Activated CD8-positive, alpha-beta T cell treated with anti-CD3 and anti-CD28 coated beads for 36 hours (primary cell): ENCODE results near the gene MMAB. TPM values are rescaled to one million over a fixed set of nuclear protein-coding genes. Genes with fewer than 3 reads are reported as not detected.
A peak's percentile ranks its signal among the peaks of the same experiment; 100 is the strongest.

Experiments used
- ATAC-seq: fragments of 200-7000 bp; cut with Tn5 transposase; one replicate; pipeline ENCODE4 v1.10.0; 2021; ENCODE audit warnings: mild to moderate bottlenecking, moderate library complexity
- CTCF ChIA-PET: fragments of 350-600 bp; sonication (Branson Sonifier 250); formaldehyde crosslinking; loops from one replicate; lab custom pipeline; 2021; ENCODE audit warnings: antibody characterized with exemption; lab: Charles Lee
- POLR2A ChIA-PET: fragments of 350-600 bp; sonication (Branson Sonifier 250); formaldehyde crosslinking; loops from one replicate; lab custom pipeline; 2021; ENCODE audit warnings: antibody characterized with exemption; lab: Charles Lee
- DNase-seq: peaks from one replicate; pipeline ENCODE4 v3.0.0-alpha.2; 2020
- H3K27ac Mint-ChIP-seq: one replicate; pipeline ENCODE4 v1.8.0; 2021; ENCODE audit warnings: mild to moderate bottlenecking, mixed read lengths
- H3K27me3 Mint-ChIP-seq: one replicate; pipeline ENCODE4 v1.8.0; 2021; ENCODE audit warnings: mixed read lengths
- H3K36me3 Mint-ChIP-seq: one replicate; pipeline ENCODE4 v1.8.0; 2021; ENCODE audit warnings: low read depth, mixed read lengths
- H3K4me1 Mint-ChIP-seq: one replicate; pipeline ENCODE4 v1.8.0; 2021; ENCODE audit warnings: low read depth, mixed read lengths
- H3K4me3 Mint-ChIP-seq: one replicate; pipeline ENCODE4 v1.8.0; 2021; ENCODE audit warnings: mild to moderate bottlenecking, moderate library complexity, mixed read lengths
- H3K9me3 Mint-ChIP-seq: one replicate; pipeline ENCODE4 v1.8.0; 2021; ENCODE audit warnings: mixed read lengths
- CTCF ChIP-seq: fragments of 200-600 bp; IDR thresholded peaks from one replicate; pipeline ENCODE4 v1.8.0; 2022; ENCODE audit warnings: antibody characterized with exemption, mild to moderate bottlenecking
- intact Hi-C: fragments of 100-400 bp; cut with micrococcal nuclease; formaldehyde crosslinking; loops from one replicate; pipeline ENCODE4 v1.10.0; 2022
- total RNA-seq, 2 experiments: library from RNA; stranded (reverse); gene quantifications; one replicate each; pipeline ENCODE4 v1.2.3, GENCODE V29; 2021

Gene MMAB
- total RNA-seq, 2 experiments from 2014 or later, result 60.5 to 60.9 TPM

DNA sequence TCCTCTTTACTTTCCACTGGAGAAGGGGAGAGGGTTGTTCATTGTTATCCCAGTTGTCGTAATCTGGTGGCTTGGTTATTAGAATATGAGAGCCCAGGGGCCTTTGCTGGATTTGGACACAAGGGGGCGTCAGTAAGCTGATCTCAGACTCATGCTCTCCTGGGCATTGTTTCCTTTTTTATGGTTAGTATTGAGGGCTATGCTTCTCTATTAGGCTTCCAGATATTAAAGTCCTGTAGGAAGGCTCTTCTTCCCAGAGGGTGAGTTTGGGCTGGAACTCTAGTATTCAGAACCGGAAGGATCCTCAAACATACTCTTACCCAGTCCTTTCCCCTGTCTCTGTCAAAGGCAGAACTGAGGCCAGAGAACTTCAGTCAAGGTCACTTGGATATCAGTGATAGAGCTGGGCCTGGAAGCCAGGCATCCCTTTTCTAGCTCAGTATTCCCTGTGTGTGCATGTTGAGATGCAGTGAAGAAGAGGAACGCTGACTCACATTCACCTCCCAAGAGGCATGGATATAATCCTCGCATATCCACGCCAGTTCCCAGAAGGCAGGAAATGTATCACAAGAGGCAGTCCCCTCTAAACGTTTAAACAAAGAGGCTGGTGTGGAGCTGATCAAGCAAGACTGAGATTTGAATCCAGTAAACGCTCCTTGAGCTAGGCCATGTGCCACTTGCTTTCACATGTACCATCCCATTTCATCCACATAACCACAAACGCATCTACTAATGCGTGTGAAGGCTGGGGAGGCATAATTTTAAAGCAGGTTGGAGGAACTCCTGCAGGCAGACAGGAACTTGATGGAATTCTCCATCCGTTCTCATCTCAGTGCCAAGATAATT lies 54.3 kb downstream of the MMAB start:
- no peak overlapping the region for H3K27ac Mint-ChIP-seq
- peak; percentile 73 for TF ChIP-seq CTCF
- H3K4me3 Mint-ChIP-seq, result no peak overlapping the region
- DNase-seq, result peak; percentile 78
- intact Hi-C loops, result loop anchor here (5.0 kb wide), 1 partner anchor 258 kb away; no protein-coding TSS in a partner anchor
- no peaks in the 10 kb centered on the region for H3K27me3 Mint-ChIP-seq
- peak; percentile 76 for ATAC-seq
- no peaks in the 10 kb centered on the region for H3K4me1 Mint-ChIP-seq
- ChIA-PET POLR2A (interaction anchor here (1.0 kb wide), 1 partner anchor 13 kb away, joined by 4 read pairs; no protein-coding TSS in a partner anchor), CTCF (interaction anchor here (0.6 to 6.7 kb wide), 22 partner anchors 9 to 579 kb away, joined by 3 to 53 read pairs (median 4); partner anchors contain the start of gene MVK)
- peaks cover 22% of the 10 kb centered on the region for H3K36me3 Mint-ChIP-seq
- no peaks in the 10 kb centered on the region for H3K9me3 Mint-ChIP-seq

DNA sequence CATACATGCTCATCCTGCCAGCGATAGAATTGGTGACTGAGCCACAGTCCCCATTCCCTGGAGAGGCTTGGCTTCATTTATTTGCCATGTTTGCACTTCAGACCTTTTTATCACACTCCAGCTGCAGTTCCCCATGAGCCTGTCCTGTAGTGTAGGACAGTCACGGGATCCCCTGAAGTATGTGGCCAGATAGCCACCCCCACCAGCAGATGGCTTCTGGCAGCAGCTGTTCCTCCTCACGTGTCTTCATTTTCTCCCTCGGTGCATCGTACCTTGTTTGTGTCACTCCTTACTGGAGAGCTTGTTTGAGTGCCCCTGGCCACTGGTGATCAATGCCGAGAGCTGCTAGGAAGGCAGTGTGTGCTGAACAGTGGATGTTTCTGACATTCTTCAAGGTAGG lies 55.7 kb downstream of the MMAB start:
- CTCF ChIA-PET, result interaction anchor here (0.7 to 6.7 kb wide), 7 partner anchors 11 to 328 kb away, joined by 3 to 53 read pairs (median 4); no protein-coding TSS in a partner anchor
- no peak for TF ChIP-seq CTCF
- DNase-seq (no peak), ATAC-seq (no peak)
- intact Hi-C loops, result loop anchor here (5.0 kb wide), 1 partner anchor 260 kb away; no protein-coding TSS in a partner anchor
- peaks cover 19% of the 10 kb centered on the region for H3K36me3 Mint-ChIP-seq
- H3K27ac Mint-ChIP-seq, result no peak overlapping the region
- no peaks in the 10 kb centered on the region for H3K4me1 Mint-ChIP-seq
- POLR2A ChIA-PET, result no interaction called here
- H3K27me3 Mint-ChIP-seq, result no peaks in the 10 kb centered on the region
- no peaks in the 10 kb centered on the region for H3K9me3 Mint-ChIP-seq
- H3K4me3 Mint-ChIP-seq, result no peak overlapping the region

DNA sequence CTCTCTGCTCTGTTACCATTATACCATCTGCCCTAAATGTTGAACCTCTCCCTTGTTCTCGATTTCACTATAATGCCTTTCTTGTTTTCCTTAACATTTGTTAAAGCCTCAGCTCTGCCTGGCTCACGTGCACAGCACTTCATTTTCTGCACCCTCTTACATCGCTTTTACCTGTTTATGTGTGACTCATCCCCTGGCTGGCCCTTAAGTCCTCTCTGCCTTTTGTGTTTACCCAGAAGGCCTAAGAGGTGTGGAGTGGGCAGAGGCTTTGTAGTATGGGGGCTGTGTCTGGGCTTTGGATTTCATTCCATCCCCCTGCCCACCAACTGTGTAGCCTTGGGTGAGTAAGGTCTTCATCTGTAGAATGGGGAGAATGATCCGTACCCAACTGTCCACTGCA lies 59.3 kb downstream of the MMAB start:
- no peaks in the 10 kb centered on the region for H3K4me1 Mint-ChIP-seq
- POLR2A ChIA-PET, result no interaction called here
- H3K36me3 Mint-ChIP-seq, result peaks cover 20% of the 10 kb centered on the region
- intact Hi-C loops, result no loop called here
- no peak for TF ChIP-seq CTCF
- H3K27me3 Mint-ChIP-seq, result no peaks in the 10 kb centered on the region
- no peak overlapping the region for H3K4me3 Mint-ChIP-seq
- no peaks in the 10 kb centered on the region for H3K9me3 Mint-ChIP-seq
- H3K27ac Mint-ChIP-seq, result no peak overlapping the region
- ATAC-seq, result no peak
- CTCF ChIA-PET, result interaction anchor here (0.7 kb wide), 1 partner anchor 83 kb away, joined by 4 read pairs; no protein-coding TSS in a partner anchor
- DNase-seq, result no peak

DNA sequence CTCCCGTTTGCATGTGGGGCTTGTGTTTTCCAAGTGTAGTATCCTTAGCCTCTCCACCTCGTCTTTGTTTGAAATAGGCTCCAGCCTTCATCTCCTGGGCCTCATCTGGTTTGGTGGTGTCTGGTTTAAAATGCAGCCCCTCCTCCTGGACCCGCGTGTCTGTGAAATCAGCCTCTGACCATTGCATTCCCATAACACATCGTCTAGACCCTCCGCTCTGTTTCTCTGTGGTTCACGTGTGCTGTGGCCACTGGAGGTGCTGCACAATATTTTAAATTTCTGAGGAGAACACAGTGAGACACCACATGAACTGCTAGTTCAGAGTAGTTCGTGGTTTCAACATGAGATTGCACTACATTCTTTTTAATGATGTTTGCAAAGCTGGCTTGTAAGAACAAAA lies 60.3 kb downstream of the MMAB start:
- Mint-ChIP-seq H3K4me3 (no peak overlapping the region), H3K9me3 (no peaks in the 10 kb centered on the region), H3K4me1 (no peaks in the 10 kb centered on the region), H3K27me3 (no peaks in the 10 kb centered on the region), H3K27ac (no peak overlapping the region), H3K36me3 (peaks cover 20% of the 10 kb centered on the region)
- POLR2A ChIA-PET, result interaction anchor here (1.2 kb wide), 1 partner anchor 360 kb away, joined by 4 read pairs; no protein-coding TSS in a partner anchor
- DNase-seq (no peak), ATAC-seq (no peak)
- no peak for TF ChIP-seq CTCF
- intact Hi-C loops, result no loop called here
- CTCF ChIA-PET, result interaction anchor here (0.7 to 1.2 kb wide), 2 partner anchors 84 to 332 kb away, joined by 3 to 4 read pairs; no protein-coding TSS in a partner anchor

GRCh38 chr12:109512608-109513007 lies 60.7 kb downstream of the MMAB start:
- no peak for ATAC-seq
- H3K4me1 Mint-ChIP-seq, result no peaks in the 10 kb centered on the region

More at GRCh38 chr12:109512608-109513007, 60.7 kb downstream of the MMAB start:
- Mint-ChIP-seq H3K9me3 (no peaks in the 10 kb centered on the region), H3K27ac (no peak overlapping the region), H3K4me3 (no peak overlapping the region), H3K36me3 (peaks cover 17% of the 10 kb centered on the region), H3K27me3 (no peaks in the 10 kb centered on the region)
- no peak for DNase-seq
- ChIA-PET CTCF (interaction anchor here (1.2 kb wide), 1 partner anchor 333 kb away, joined by 3 read pairs; no protein-coding TSS in a partner anchor), POLR2A (interaction anchor here (1.2 kb wide), 1 partner anchor 360 kb away, joined by 4 read pairs; no protein-coding TSS in a partner anchor)
- no peak for TF ChIP-seq CTCF
- intact Hi-C loops, result no loop called here
